Measurements from ENCODE around the gene MAN1C1.

The MAN1C1 gene

GRCh38 chr1:25744636-25745425, 128.2 kb downstream of the MAN1C1 start:
- no peak for FAIRE-seq

GRCh38 chr1:25746299-25747045, 129.9 kb downstream of the MAN1C1 start:
- no peak for FAIRE-seq

- FAIRE-seq, result no peak
Observed at GRCh38 chr1:25747046-25747719, 130.6 kb downstream of the MAN1C1 start.

GRCh38 chr1:25748531-25749205, 132.1 kb downstream of the MAN1C1 start:
- FAIRE-seq, result no peak

- no peak for FAIRE-seq
Observed at GRCh38 chr1:25750923-25751605, 134.5 kb downstream of the MAN1C1 start.

GRCh38 chr1:25754470-25755181, 138.0 kb downstream of the MAN1C1 start:
- FAIRE-seq, result no peak

- FAIRE-seq, result no peak
Observed at GRCh38 chr1:25755475-25756125, 139.0 kb downstream of the MAN1C1 start.

GRCh38 chr1:25756215-25756614, 139.6 kb downstream of the MAN1C1 start:
- FAIRE-seq, result no peak

- FAIRE-seq, result no peak
Observed at GRCh38 chr1:25757151-25757845, 140.7 kb downstream of the MAN1C1 start.

GRCh38 chr1:25757846-25758185, 141.2 kb downstream of the MAN1C1 start:
- FAIRE-seq, result no peak

GRCh38 chr1:25758466-25759070, 142.0 kb downstream of the MAN1C1 start:
- FAIRE-seq, result no peak

- FAIRE-seq, result peak; percentile 86
Observed at GRCh38 chr1:25760122-25760719, 143.6 kb downstream of the MAN1C1 start.

GRCh38 chr1:25760871-25761270, 144.3 kb downstream of the MAN1C1 start:
- no peak for FAIRE-seq

GRCh38 chr1:25763493-25763892, 146.9 kb downstream of the MAN1C1 start:
- no peak for FAIRE-seq

GRCh38 chr1:25765136-25765922, 148.7 kb downstream of the MAN1C1 start:
- FAIRE-seq, result no peak

- no peak for FAIRE-seq
Observed at GRCh38 chr1:25765923-25766589, 149.5 kb downstream of the MAN1C1 start.

- no peak for FAIRE-seq
Observed at GRCh38 chr1:25766721-25767436, 150.3 kb downstream of the MAN1C1 start.

- FAIRE-seq, result no peak
Observed at GRCh38 chr1:25767437-25767770, 150.8 kb downstream of the MAN1C1 start.
